ENCODE measurements around the gene CAVIN1.
"Not testable (repeated sequence)": the region's sequence is repeated elsewhere in the genome, so short reads cannot be mapped to it uniquely, and the experiment has no call there.

The CAVIN1 gene

DNA sequence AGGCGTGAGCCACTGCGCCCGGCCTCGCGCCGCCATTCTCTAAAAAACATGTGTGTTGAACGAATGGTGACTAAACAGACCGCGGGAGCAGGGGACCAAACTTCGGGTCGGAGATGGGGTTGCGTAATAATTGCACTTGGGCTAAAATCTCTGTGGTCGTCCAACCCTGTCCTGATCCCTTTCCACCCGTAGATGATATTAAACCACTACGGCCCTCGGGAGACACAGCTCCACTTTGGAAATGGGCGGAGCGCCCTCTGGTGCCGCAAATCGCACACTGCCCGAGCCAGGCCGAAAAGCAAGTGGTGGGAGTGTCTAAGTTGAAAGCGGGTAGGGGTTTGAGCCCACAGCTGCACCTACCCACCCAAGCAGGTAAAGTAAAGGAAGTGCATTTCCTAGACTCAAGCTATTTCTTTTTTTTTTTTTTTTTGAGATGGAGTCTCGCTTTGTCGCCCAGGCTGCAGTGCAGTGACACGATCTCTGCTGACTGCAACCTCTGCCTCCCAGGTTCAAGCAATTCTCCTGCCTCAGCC lies 17.0 kb downstream of the CAVIN1 start:
- peak; percentile 60 to 65 for DNase-seq (ENCODE audit: low read depth in 2 of 2, low spot score in 1 of 2)

DNA sequence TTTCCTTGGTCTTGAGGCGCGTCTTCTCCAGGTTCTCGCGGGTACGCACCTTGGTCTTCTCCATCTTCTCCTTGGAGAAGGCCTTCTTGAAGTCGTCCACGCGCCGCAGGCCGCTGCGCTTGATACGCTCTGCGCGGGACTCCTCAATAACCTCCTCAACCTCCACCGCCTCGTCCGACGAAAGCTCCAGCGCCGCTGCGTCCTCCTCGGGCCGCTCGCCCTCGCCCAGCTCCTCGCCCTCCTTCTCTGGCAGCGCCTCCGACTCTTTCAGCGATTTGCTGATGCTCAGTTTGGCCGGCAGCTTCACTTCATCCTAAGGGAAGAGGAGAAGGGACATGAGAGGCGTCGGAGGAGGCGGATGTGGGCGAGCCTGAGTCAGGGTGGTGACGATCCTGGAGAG lies 18.0 kb downstream of the CAVIN1 start:
- no peak for DNase-seq (ENCODE audit: low read depth in 2 of 2, low spot score in 1 of 2)

- DNase-seq (ENCODE audit: low read depth in 2 of 2, low spot score in 1 of 2) = no peak
Measured at GRCh38 chr17:42404326-42405055, 18.6 kb downstream of the CAVIN1 start.

DNA sequence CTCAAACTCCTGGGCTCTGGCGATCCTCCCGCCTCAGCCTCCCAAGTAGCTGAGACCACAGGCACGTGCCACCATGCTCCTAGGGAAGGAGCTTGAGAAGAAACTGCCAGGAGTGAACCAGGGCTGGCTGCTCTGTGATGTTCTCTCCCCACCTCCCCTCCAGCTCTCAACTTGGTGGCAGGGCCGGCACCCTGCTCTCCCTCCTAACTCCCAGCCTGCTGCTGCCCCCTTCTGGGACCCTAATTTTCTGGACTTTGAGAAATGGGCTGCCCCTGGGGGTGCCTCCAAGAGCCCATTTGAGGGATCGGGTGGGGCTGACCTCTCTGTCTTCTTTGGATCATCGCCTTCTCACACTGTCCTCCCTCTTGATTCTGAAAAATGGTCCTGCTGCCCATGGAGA lies 19.9 kb downstream of the CAVIN1 start:
- DNase-seq (ENCODE audit: low read depth in 2 of 2, low spot score in 1 of 2) = peak in 1 of 2 donors; percentile 29

- no peak for DNase-seq (ENCODE audit: low read depth in 2 of 2, low spot score in 1 of 2)
Measured at GRCh38 chr17:42402117-42402516, 20.9 kb downstream of the CAVIN1 start.

GRCh38 chr17:42400844-42401375 lies 22.1 kb downstream of the CAVIN1 start:
- not testable (repeated sequence) for DNase-seq (ENCODE audit: low read depth in 2 of 2, low spot score in 1 of 2)

- DNase-seq (ENCODE audit: low read depth in 2 of 2, low spot score in 1 of 2) = no peak
Measured at GRCh38 chr17:42399948-42400843, 22.9 kb downstream of the CAVIN1 start.

GRCh38 chr17:42399121-42399520 lies 23.9 kb downstream of the CAVIN1 start:
- no peak for DNase-seq (ENCODE audit: low read depth in 2 of 2, low spot score in 1 of 2)

- DNase-seq (ENCODE audit: low read depth in 2 of 2, low spot score in 1 of 2) = not testable (repeated sequence)
Measured at GRCh38 chr17:42395601-42396000, 27.5 kb downstream of the CAVIN1 start.

DNA sequence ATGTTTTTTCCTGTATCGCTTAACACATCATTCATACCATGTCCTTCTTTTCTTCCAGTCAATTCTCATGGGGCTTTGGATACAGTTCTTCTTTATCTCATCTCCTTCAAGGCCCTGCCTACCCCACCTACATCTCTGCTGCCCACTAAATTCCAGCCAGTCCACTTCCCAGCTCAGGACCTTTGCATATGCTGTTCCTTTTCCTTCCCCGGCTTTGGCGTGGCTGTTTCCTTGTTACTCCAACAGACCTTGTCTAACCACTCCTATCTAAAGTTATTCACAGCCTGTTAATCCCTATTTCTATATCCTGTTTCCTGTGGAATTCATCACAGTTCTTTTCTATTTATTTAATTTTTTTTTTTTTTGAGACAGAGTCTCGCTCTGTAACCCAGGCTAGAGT lies 28.2 kb downstream of the CAVIN1 start:
- no peak for DNase-seq (ENCODE audit: low read depth in 2 of 2, low spot score in 1 of 2)

DNA sequence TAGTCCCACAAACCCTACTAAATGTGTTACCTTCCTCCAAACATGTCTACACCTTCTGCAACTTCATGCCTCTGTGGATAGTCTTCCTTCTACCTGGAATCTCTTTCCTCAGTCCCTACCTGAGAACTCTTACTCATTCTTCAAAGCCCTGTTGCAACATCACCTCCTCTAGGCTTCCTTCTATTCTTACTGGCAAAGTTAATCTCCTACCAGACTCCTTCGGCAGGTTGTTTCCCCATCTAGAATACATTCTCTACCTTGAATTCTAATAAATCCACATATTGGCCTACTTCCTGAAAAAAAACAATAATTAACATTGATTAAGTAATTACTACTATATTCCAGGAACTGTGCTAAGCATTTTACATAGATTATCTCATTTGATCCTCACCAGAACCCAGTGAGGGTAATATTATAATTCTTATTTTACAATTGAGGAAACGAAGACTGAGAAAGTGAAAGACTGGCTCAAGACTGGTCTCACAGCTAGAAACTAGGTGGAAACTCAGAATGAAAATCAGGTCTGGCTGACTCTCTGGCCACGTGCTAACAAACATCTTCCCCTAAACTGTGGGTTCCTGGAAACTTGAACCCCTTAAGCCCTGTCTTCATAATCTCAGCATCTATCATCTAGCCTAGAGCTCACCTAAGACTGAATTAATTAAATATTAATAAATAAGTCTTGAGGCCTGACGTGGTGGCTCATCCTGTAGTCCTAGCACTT lies 30.2 kb downstream of the CAVIN1 start:
- no peak for DNase-seq (ENCODE audit: low read depth in 2 of 2, low spot score in 1 of 2)

DNA sequence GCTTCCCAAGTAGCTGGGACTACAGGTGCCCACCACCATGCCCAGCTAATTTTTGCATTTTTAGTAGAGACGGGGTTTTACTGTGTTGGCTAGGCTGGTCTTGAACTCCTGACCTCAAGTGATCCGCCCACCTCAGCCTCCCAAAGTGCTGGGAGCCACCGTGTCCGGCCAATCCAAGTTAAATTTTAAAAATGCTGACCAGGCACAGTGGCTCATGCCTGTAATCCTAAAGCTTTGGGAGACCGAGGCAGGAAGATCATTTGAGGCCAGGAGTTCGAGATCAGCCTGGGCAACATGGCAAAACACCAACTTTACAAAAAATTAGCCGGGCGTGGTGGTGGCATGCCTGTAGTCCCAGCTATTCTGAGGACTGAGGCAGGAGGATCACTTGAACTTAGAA lies 31.6 kb downstream of the CAVIN1 start:
- DNase-seq (ENCODE audit: low read depth in 2 of 2, low spot score in 1 of 2) = not testable (repeated sequence)

DNA sequence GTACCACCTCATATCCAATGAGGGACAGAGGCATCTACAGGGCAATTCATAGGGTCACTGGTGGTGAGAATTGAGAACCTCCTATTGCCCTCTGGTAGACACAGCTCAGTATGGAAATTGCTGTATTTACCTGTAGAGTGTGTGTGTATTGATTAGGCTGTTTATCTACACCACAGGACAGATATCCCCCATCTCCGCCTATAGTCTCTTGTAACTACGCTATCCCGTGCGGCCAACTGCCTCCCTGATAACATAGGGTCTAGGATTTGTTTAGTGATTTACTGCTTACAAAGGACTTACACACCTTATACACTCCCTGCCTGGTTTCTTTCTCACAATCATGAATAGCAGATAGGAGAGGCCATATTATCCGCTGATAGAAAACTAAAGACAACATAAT lies 33.2 kb downstream of the CAVIN1 start:
- DNase-seq (ENCODE audit: low read depth in 2 of 2, low spot score in 1 of 2) = no peak

- no peak for DNase-seq (ENCODE audit: low read depth in 2 of 2, low spot score in 1 of 2)
Measured at GRCh38 chr17:42389135-42389417, 34.0 kb downstream of the CAVIN1 start.

DNA sequence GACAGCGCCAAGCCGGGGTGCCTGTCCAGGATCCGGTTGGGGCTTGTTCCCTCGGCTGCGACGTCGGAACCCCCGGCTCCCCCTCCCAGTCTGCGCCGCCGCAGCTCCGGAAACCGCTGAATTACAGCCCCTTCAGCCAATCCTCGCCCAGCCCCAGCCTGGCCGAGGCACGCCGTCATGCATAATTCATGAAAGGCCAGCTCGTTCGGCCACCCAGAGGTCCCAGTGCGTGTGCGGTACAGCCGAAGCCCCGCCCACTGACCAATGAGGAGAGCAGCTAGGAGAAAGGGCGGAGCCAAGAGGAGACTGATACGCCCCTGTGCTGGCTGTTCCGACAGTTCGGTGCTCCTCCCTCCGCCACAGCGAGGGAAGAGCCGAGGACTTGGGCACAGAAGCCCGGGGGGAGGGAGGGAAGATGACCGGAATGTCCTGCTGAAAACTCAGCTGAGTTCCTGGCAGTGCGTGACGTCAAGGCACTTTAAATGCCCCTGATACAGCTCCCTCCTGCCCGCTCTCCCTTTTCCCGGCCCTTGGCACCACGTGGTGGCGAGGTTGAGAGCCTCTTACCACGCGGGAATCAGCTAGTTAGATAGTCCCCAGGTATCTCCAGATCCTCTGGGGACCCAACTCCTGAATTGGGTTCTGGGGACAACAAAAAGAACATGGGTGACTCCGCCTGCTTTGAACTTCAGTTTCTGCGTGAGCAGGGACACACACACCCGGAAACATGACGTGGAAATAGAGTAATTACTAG lies 34.5 kb downstream of the CAVIN1 start, which contains the start of gene STAT3:
Gene STAT3, minus strand, starts transcription at position 62 of the 754 bp plus-strand sequence. CDS start 39,926 bp downstream, outside the sequence.
- DNase-seq (ENCODE audit: low read depth in 2 of 2, low spot score in 1 of 2) = peak; percentile 100

- DNase-seq (ENCODE audit: low read depth in 2 of 2, low spot score in 1 of 2) = no peak
Measured at GRCh38 chr17:42387661-42388380, 35.2 kb downstream of the CAVIN1 start.

GRCh38 chr17:42386777-42387657 lies 36.0 kb downstream of the CAVIN1 start:
- DNase-seq (ENCODE audit: low read depth in 2 of 2, low spot score in 1 of 2) = no peak

- DNase-seq (ENCODE audit: low read depth in 2 of 2, low spot score in 1 of 2) = no peak
Measured at GRCh38 chr17:42381898-42382297, 41.2 kb downstream of the CAVIN1 start.

GRCh38 chr17:42380935-42381334 lies 42.1 kb downstream of the CAVIN1 start:
- no peak for DNase-seq (ENCODE audit: low read depth in 2 of 2, low spot score in 1 of 2)

Measured in stimulated activated CD8-positive, alpha-beta memory T cell treated with anti-CD3 and anti-CD28 coated beads, Interleukin-4, amount 100 ng/mL, for 4 hours (primary cell).